ENCODE results near the gene TAF6.

TAF6 gene

DNA sequence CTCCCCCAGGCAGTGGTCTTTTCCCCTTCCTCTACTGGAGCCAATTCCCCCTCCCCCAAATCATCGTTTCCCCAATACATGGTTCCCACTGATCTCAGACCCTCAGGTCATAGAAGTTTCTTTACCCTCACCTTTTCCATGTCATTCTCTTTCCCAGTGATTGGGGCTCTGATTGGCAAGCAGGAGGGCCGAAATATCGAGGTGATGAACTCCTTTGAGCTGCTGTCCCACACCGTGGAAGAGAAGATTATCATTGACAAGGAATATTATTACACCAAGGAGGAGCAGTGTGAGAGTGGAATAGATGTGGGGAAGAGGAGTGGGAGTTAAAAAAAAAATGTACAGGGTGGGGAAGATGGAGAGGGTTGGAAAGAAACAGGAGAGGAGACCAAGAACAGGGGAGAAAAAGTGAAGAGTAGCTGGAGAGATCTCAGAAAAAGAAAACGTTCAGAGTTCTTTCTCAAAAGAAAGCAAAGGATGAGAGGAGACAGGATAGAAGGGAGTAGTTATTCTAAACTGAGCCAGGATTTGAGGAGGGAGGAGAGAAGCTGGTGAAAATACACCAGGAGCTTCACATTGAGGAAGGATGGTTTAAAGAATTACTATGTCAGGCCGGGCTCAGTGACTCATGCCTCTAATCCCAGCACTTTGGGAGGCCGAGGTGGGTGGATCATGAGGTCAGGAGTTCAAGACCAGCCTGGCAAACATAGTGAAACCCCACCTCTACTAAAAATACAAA is 29.5 kb downstream of the TAF6 start:
- Histone ChIP-seq H2BK12ac (ENCODE audit: low read length in 2 of 2) (peak overlapping the region; percentile 46 to 79), H3K27ac (ENCODE audit: low read length, poor library complexity, severe bottlenecking) (peak overlapping the region; percentile 65), H3K27me3 (ENCODE audit: control insufficient read depth in 1 of 2, insufficient read depth in 1 of 2, low read length in 2 of 2) (no peaks in the 10 kb centered on the region), H3K36me3 (ENCODE audit: control insufficient read depth in 1 of 2, insufficient read depth in 2 of 2, low read depth in 1 of 2, low read length in 2 of 2) (peaks cover 38 to 44% of the 10 kb centered on the region in 2 experiments), H3K79me1 (replicated peaks; ENCODE audit: low read length, poor library complexity, severe bottlenecking) (peaks cover 14% of the 10 kb centered on the region), H3K4ac (ENCODE audit: low read depth in 1 of 2, low read length in 2 of 2) (peak overlapping the region; percentile 76 to 93), H4K8ac (ENCODE audit: low read length) (peak overlapping the region; percentile 97), H2BK120ac (ENCODE audit: low read depth, low read length) (peak overlapping the region; percentile 88), H3K18ac (ENCODE audit: low read depth in 1 of 2, low read length in 2 of 2) (peak overlapping the region; percentile 89 to 93), H3K4me2 (ENCODE audit: low read length, poor library complexity, severe bottlenecking) (peak overlapping the region; percentile 90), H3K4me3 (ENCODE audit: insufficient read depth in 1 of 2, low read depth in 1 of 2, low read length in 2 of 2) (peak overlapping the region; percentile 85 to 97), H2AFZ (ENCODE audit: low read depth, low read length) (no peak overlapping the region), H2AK5ac (ENCODE audit: low read length, severe bottlenecking) (no peak overlapping the region), H4K91ac (ENCODE audit: low read length) (peak overlapping the region; percentile 94), H3K9ac (ENCODE audit: low read length) (peak overlapping the region; percentile 96), H3K4me1 (ENCODE audit: control insufficient read depth, insufficient read depth, low read depth, low read length) (peaks cover 8% of the 10 kb centered on the region), H2BK15ac (ENCODE audit: low read depth, poor library complexity, severe bottlenecking) (peak overlapping the region; percentile 96), H3K14ac (ENCODE audit: low read length in 2 of 2) (no peak overlapping the region), H3K9me3 (ENCODE audit: control insufficient read depth, low read length) (no peaks in the 10 kb centered on the region), H3K23ac (ENCODE audit: low read length in 2 of 2) (peak overlapping the region in 1 of 2 experiments; percentile 87), H2BK5ac (ENCODE audit: low read depth, low read length, poor library complexity, severe bottlenecking) (no peak overlapping the region)
- WGBS = 22% methylated on average over 5 of the region's 7 CpGs
- peak; percentile 58 for DNase-seq

DNA sequence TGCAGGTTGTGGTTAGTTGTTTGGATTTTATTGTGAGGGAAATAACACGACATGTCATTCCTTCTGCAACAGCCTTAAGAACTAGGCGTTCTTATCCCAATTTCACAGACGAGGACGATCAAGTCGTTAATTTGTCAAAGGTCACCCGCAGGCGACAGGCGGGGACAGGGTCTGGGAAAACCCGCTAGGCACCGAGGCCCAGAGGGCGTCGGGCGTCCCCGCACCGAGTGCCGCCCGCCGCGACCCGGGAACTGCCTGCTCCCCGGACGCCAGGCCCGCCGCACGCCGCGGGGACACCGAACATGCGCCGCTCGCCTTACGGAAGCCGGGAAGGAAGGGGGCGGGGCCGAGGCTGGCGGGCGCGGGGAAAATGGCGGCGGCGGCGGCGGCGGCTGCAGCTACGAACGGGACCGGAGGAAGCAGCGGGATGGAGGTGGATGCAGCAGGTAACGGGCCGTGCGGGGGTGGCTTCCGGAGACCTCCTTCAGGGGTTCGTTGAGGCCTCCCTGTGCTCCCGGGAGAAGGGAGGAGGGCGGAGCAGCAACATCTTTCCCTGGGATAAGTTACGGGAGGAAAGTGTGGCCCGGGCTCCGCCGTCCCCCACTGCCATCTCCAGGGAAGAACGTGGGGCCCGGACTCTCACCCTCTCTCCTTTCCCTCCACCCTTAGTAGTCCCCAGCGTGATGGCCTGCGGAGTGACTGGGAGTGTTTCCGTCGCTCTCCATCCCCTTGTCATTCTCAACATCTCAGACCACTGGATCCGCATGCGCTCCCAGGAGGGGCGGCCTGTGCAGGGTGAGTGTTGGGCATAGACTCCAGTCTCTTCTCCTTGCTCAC is 30.3 kb downstream of the TAF6 start, which contains the start of gene COPS6:
Gene COPS6 (plus strand): TSS at position 349 of the 837 bp plus-strand sequence. CDS start 22 bp downstream, at position 371.
- WGBS = under 1% methylated on average over 49 of the region's 68 CpGs

DNA sequence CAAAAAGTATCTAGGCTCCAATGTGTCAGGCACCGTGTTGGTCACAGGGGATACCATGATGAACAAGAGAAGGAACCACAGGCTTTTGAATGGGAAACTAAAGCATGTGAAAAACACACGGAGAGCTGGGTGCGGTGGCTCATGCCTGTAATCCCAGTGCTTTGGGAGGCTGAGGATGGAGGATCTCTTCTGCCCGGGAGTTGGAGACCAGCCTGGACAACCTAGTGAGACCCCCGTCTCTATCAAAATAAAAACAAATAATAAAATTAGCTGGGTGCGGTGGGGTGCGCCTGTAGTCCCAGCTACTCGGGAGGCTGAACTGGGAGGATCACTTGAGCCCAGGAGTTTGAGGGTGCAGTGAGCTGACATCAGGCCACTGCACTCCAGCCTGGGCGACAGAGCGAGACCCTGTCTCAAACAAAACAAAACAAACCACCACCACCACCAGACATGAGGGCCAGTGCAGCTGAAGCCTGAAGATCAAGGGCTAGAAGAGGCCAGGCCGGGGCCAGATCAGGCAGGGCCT is 31.0 kb downstream of the TAF6 start:
- H2AFZ ChIP-seq (ENCODE audit: low read depth, low read length) = no peak overlapping the region
- H3K36me3 ChIP-seq (ENCODE audit: control insufficient read depth in 1 of 2, insufficient read depth in 2 of 2, low read depth in 1 of 2, low read length in 2 of 2) = peaks cover 27 to 29% of the 10 kb centered on the region in 2 experiments
- peaks cover 8% of the 10 kb centered on the region for H3K4me1 ChIP-seq (ENCODE audit: control insufficient read depth, insufficient read depth, low read depth, low read length)
- H3K9ac ChIP-seq (ENCODE audit: low read length) = peak overlapping the region; percentile 96
- H3K4ac ChIP-seq (ENCODE audit: low read depth in 1 of 2, low read length in 2 of 2) = peak overlapping the region; percentile 85 to 94
- peak overlapping the region; percentile 85 to 97 for H3K4me3 ChIP-seq (ENCODE audit: insufficient read depth in 1 of 2, low read depth in 1 of 2, low read length in 2 of 2)
- peak overlapping the region; percentile 33 for H3K27ac ChIP-seq (ENCODE audit: low read length, poor library complexity, severe bottlenecking)
- peak overlapping the region; percentile 87 for H3K18ac ChIP-seq (ENCODE audit: low read depth in 1 of 2, low read length in 2 of 2)
- no peak for DNase-seq
- no peak overlapping the region for H3K14ac ChIP-seq (ENCODE audit: low read length in 2 of 2)
- H3K27me3 ChIP-seq (ENCODE audit: control insufficient read depth in 1 of 2, insufficient read depth in 1 of 2, low read length in 2 of 2) = no peaks in the 10 kb centered on the region
- H3K79me1 ChIP-seq (replicated peaks; ENCODE audit: low read length, poor library complexity, severe bottlenecking) = peaks cover 13% of the 10 kb centered on the region
- no peak overlapping the region for H2BK5ac ChIP-seq (ENCODE audit: low read depth, low read length, poor library complexity, severe bottlenecking)
- H4K91ac ChIP-seq (ENCODE audit: low read length) = peak overlapping the region; percentile 97
- peak overlapping the region; percentile 75 for H2BK120ac ChIP-seq (ENCODE audit: low read depth, low read length)
- no peak overlapping the region for H3K23ac ChIP-seq (ENCODE audit: low read length in 2 of 2)
- H3K4me2 ChIP-seq (ENCODE audit: low read length, poor library complexity, severe bottlenecking) = peak overlapping the region; percentile 55
- no peaks in the 10 kb centered on the region for H3K9me3 ChIP-seq (ENCODE audit: control insufficient read depth, low read length)
- peak overlapping the region; percentile 66 to 93 for H2BK12ac ChIP-seq (ENCODE audit: low read length in 2 of 2)
- H2AK5ac ChIP-seq (ENCODE audit: low read length, severe bottlenecking) = no peak overlapping the region
- H2BK15ac ChIP-seq (ENCODE audit: low read depth, poor library complexity, severe bottlenecking) = no peak overlapping the region
- 80% methylated on average over 8 of the region's 11 CpGs for WGBS
- peak overlapping the region; percentile 97 for H4K8ac ChIP-seq (ENCODE audit: low read length)

More for the DNA sequence above, 30.3 kb downstream of the TAF6 start, which contains the start of gene COPS6:
- Histone ChIP-seq H3K14ac (ENCODE audit: low read length in 2 of 2) (peak within 1 kb of the TSS in 1 of 2 experiments; percentile 86), H3K4ac (ENCODE audit: low read depth in 1 of 2, low read length in 2 of 2) (peak within 1 kb of the TSS; percentile 85 to 94), H2AK5ac (ENCODE audit: low read length, severe bottlenecking) (no peak within 1 kb of the TSS), H3K4me1 (ENCODE audit: control insufficient read depth, insufficient read depth, low read depth, low read length) (peaks cover 8% of the 10 kb centered on the region), H3K9me3 (ENCODE audit: control insufficient read depth, low read length) (no peaks in the 10 kb centered on the region), H3K23ac (ENCODE audit: low read length in 2 of 2) (peak within 1 kb of the TSS in 1 of 2 experiments; percentile 87), H2BK5ac (ENCODE audit: low read depth, low read length, poor library complexity, severe bottlenecking) (no peak within 1 kb of the TSS), H3K9ac (ENCODE audit: low read length) (peak within 1 kb of the TSS; percentile 96), H3K4me2 (ENCODE audit: low read length, poor library complexity, severe bottlenecking) (peak within 1 kb of the TSS; percentile 90), H4K8ac (ENCODE audit: low read length) (peak within 1 kb of the TSS; percentile 97), H3K27me3 (ENCODE audit: control insufficient read depth in 1 of 2, insufficient read depth in 1 of 2, low read length in 2 of 2) (no peaks in the 10 kb centered on the region), H2AFZ (ENCODE audit: low read depth, low read length) (peak within 1 kb of the TSS; percentile 48), H3K79me1 (replicated peaks; ENCODE audit: low read length, poor library complexity, severe bottlenecking) (peaks cover 13% of the 10 kb centered on the region), H3K27ac (ENCODE audit: low read length, poor library complexity, severe bottlenecking) (peak within 1 kb of the TSS; percentile 65), H4K91ac (ENCODE audit: low read length) (peak within 1 kb of the TSS; percentile 97), H2BK15ac (ENCODE audit: low read depth, poor library complexity, severe bottlenecking) (peak within 1 kb of the TSS; percentile 96), H2BK12ac (ENCODE audit: low read length in 2 of 2) (peak within 1 kb of the TSS; percentile 66 to 93), H3K4me3 (ENCODE audit: insufficient read depth in 1 of 2, low read depth in 1 of 2, low read length in 2 of 2) (peak within 1 kb of the TSS; percentile 85 to 97), H3K18ac (ENCODE audit: low read depth in 1 of 2, low read length in 2 of 2) (peak within 1 kb of the TSS; percentile 89 to 93), H3K36me3 (ENCODE audit: control insufficient read depth in 1 of 2, insufficient read depth in 2 of 2, low read depth in 1 of 2, low read length in 2 of 2) (peaks cover 34 to 36% of the 10 kb centered on the region in 2 experiments), H2BK120ac (ENCODE audit: low read depth, low read length) (peak within 1 kb of the TSS; percentile 88)
- peak; percentile 80 for DNase-seq
